Measurements from ENCODE around the gene GLYR1.

GRCh38 chr16:4882000-4882632, 35.0 kb upstream of the GLYR1 start:
- TF ChIP-seq CTCF (IDR thresholded peaks at IDR 0.05), result no peak
- TF ChIP-seq POLR2AphosphoS5 (IDR thresholded peaks at IDR 0.05; ENCODE audit: low read depth, low read length), result no peak
